NT2/D1 (cell line): ENCODE data around the gene TMEM132E.

ENCODE experiments used
- DNase-seq: peaks from one replicate; pipeline ENCODE4 v3.0.0-alpha.2; 2011; ENCODE audit warnings: low read depth, low spot score
- H3K27me3 ChIP-seq: 2 replicates; pipeline ENCODE4 v1.6.0; 2011; ENCODE audit warnings: mild to moderate bottlenecking; ENCODE audit not compliant: insufficient read length, insufficient read depth
- H3K36me3 ChIP-seq: 2 replicates; pipeline ENCODE4 v1.6.1; 2011; ENCODE audit warnings: mild to moderate bottlenecking, low read length, mixed read lengths; ENCODE audit not compliant: insufficient read depth, insufficient read length
- H3K4me1 ChIP-seq: 2 replicates; pipeline ENCODE4 v1.5.1; 2011; ENCODE audit not compliant: insufficient read depth, insufficient read length
- H3K4me3 ChIP-seq: 2 replicates; pipeline ENCODE4 v1.5.1; 2011; ENCODE audit warnings: low read depth; ENCODE audit not compliant: insufficient read length
- H3K9ac ChIP-seq: 2 replicates; pipeline ENCODE4 v1.6.0; 2011; ENCODE audit warnings: low read depth; ENCODE audit not compliant: insufficient read length
- H3K9me3 ChIP-seq: 2 replicates; pipeline ENCODE4 v1.5.1; 2011; ENCODE audit warnings: mild to moderate bottlenecking, low read length; ENCODE audit not compliant: insufficient read depth
- SUZ12 ChIP-seq: IDR thresholded peaks from 2 replicates; pipeline ENCODE4 v1.6.1; 2011; ENCODE audit not compliant: insufficient read length, insufficient read depth; ENCODE audit errors: extremely low read depth
- YY1 ChIP-seq: IDR thresholded peaks from 2 replicates; pipeline ENCODE4 v1.6.1; 2011; ENCODE audit not compliant: insufficient read length, insufficient read depth
- ZNF274 ChIP-seq: IDR thresholded peaks from 2 replicates; pipeline ENCODE4 v1.6.1; 2011; ENCODE audit warnings: mild to moderate bottlenecking, low read depth, low read length

The TMEM132E gene

GRCh38 chr17:34635876-34636275 is 56.5 kb downstream of the TMEM132E start:
- no peak overlapping the region for H3K4me3 ChIP-seq
- no peak for TF ChIP-seq SUZ12
- no peak for TF ChIP-seq ZNF274
- no peak for TF ChIP-seq YY1
- no peaks in the 10 kb centered on the region for H3K9me3 ChIP-seq
- H3K27me3 ChIP-seq = peaks cover 42% of the 10 kb centered on the region
- peaks cover 2% of the 10 kb centered on the region for H3K4me1 ChIP-seq
- no peak for DNase-seq
- H3K9ac ChIP-seq = no peak overlapping the region
- no peaks in the 10 kb centered on the region for H3K36me3 ChIP-seq

- Histone ChIP-seq H3K36me3 (no peaks in the 10 kb centered on the region), H3K9ac (no peak overlapping the region), H3K27me3 (peaks cover 47% of the 10 kb centered on the region), H3K4me3 (no peak overlapping the region), H3K4me1 (peaks cover 2% of the 10 kb centered on the region), H3K9me3 (no peaks in the 10 kb centered on the region)
- TF ChIP-seq YY1 = no peak
- TF ChIP-seq SUZ12 = no peak
- TF ChIP-seq ZNF274 = no peak
- no peak for DNase-seq
These were observed 57.7 kb downstream of the TMEM132E start for GRCh38 chr17:34637041-34637547.

GRCh38 chr17:34637548-34638525 is 58.5 kb downstream of the TMEM132E start:
- H3K4me3 ChIP-seq = no peak overlapping the region
- H3K9me3 ChIP-seq = no peaks in the 10 kb centered on the region
- peak overlapping the region; percentile 10 for H3K9ac ChIP-seq
- DNase-seq = peak; percentile 66
- no peaks in the 10 kb centered on the region for H3K36me3 ChIP-seq
- no peak for TF ChIP-seq YY1
- no peak for TF ChIP-seq ZNF274
- TF ChIP-seq SUZ12 = no peak
- peaks cover 2% of the 10 kb centered on the region for H3K4me1 ChIP-seq
- H3K27me3 ChIP-seq = peaks cover 47% of the 10 kb centered on the region

DNA sequence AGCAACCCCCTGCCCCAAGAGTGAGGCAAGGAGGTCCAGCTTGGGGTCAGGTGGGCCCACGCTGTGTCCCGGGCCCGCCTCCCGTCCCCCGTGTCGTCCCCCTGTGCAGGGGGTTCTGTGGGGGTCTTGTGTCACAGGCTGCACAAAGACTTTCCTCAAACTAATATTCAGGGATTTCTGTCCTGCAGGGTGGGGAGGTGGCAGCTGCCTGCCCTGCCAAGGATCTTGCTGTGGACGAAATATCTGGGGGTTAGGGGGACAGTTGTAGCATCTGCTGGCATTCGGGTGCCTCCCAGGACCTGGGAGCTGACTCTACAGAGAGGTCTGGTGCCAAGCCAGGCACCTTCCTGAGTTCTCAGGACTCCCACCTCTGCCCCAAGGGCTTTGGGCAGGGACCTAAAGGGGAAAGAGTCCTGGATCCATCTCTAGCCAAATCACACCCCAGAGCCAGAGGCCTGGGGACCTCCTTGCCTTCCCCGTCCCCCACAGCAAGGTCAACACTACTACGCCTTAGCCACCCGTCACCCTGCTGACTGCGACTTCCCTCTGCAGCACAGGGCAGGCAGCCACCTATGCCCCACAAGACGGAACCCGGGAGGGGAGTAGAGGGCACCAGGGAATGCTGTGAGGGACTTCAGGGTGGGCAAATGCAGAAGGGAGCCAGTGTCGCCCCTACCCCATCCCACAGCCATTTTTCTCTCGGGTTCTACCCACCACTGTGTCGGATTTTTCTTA is 59.3 kb downstream of the TMEM132E start:
- no peaks in the 10 kb centered on the region for H3K4me1 ChIP-seq
- no peak for DNase-seq
- H3K27me3 ChIP-seq = peaks cover 48% of the 10 kb centered on the region
- H3K4me3 ChIP-seq = no peak overlapping the region
- no peak for TF ChIP-seq YY1
- no peak for TF ChIP-seq SUZ12
- TF ChIP-seq ZNF274 = no peak
- no peaks in the 10 kb centered on the region for H3K9me3 ChIP-seq
- H3K36me3 ChIP-seq = no peaks in the 10 kb centered on the region
- H3K9ac ChIP-seq = peak overlapping the region; percentile 10

GRCh38 chr17:34639706-34640425 is 60.5 kb downstream of the TMEM132E start:
- no peak overlapping the region for H3K9ac ChIP-seq
- TF ChIP-seq SUZ12 (no peak), YY1 (no peak), ZNF274 (no peak)
- DNase-seq = no peak
- H3K36me3 ChIP-seq = no peaks in the 10 kb centered on the region
- no peaks in the 10 kb centered on the region for H3K4me1 ChIP-seq
- H3K27me3 ChIP-seq = peaks cover 53% of the 10 kb centered on the region
- no peaks in the 10 kb centered on the region for H3K9me3 ChIP-seq
- no peak overlapping the region for H3K4me3 ChIP-seq

- Histone ChIP-seq H3K9ac (no peak overlapping the region), H3K4me3 (no peak overlapping the region), H3K36me3 (no peaks in the 10 kb centered on the region), H3K9me3 (no peaks in the 10 kb centered on the region), H3K27me3 (peaks cover 42% of the 10 kb centered on the region), H3K4me1 (no peaks in the 10 kb centered on the region)
- TF ChIP-seq SUZ12 = no peak
- DNase-seq = no peak
These were observed 62.0 kb downstream of the TMEM132E start for GRCh38 chr17:34641368-34641767.
